ENCODE measurements around the gene KNTC1. TPM values are rescaled to one million over a fixed set of nuclear protein-coding genes. Genes with fewer than 3 reads are reported as not detected.

Gene KNTC1
- total RNA-seq, 1 experiment from 2014 or later, result 71.3 TPM

DNA sequence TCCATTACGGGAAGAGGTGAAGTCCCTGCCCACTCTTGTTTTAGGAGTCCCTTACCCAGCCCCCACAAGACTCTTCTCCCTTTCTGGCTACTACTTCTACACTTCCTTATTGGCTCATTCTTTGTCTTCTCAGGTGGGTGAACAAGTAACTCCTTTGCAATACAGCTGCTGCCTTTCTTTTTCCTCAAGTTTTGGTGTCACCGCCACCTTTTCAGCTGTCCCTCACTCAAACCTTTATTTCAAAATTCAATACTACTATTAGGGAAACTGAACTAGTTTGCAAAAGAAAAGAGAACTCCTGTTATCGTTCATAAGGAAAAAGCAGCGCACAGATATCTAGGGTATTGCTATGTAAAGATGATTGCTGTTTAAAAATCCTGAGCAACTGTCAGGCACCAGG is 6.4 kb upstream of the KNTC1 start:
- TF ChIP-seq, protein P1, sequence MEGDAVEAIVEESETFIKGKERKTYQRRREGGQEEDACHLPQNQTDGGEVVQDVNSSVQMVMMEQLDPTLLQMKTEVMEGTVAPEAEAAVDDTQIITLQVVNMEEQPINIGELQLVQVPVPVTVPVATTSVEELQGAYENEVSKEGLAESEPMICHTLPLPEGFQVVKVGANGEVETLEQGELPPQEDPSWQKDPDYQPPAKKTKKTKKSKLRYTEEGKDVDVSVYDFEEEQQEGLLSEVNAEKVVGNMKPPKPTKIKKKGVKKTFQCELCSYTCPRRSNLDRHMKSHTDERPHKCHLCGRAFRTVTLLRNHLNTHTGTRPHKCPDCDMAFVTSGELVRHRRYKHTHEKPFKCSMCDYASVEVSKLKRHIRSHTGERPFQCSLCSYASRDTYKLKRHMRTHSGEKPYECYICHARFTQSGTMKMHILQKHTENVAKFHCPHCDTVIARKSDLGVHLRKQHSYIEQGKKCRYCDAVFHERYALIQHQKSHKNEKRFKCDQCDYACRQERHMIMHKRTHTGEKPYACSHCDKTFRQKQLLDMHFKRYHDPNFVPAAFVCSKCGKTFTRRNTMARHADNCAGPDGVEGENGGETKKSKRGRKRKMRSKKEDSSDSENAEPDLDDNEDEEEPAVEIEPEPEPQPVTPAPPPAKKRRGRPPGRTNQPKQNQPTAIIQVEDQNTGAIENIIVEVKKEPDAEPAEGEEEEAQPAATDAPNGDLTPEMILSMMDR (conservative IDR thresholded peaks at IDR 0.05), result no peak
- H4K91ac ChIP-seq (ENCODE audit: insufficient read length, low read depth, low read length), result no peak overlapping the region
- H2AFZ ChIP-seq (ENCODE audit: low read length), result no peak overlapping the region
- H3T11ph ChIP-seq (ENCODE audit: low read length), result no peak overlapping the region
- no peaks in the 10 kb centered on the region for H3K23me2 ChIP-seq (ENCODE audit: insufficient read length, low read depth, low read length, poor library complexity, severe bottlenecking)
- H3K56ac ChIP-seq (ENCODE audit: insufficient read length, low read depth, low read length), result no peak overlapping the region
- no peak overlapping the region for H2BK120ac ChIP-seq (ENCODE audit: low read depth, low read length, poor library complexity, severe bottlenecking)
- H3K79me1 ChIP-seq (ENCODE audit: insufficient read depth, low read depth, low read length, poor library complexity, severe bottlenecking), result peaks cover 11% of the 10 kb centered on the region
- no peaks in the 10 kb centered on the region for H3K9me3 ChIP-seq (ENCODE audit: control insufficient read depth, low read depth, low read length)
- H3K9ac ChIP-seq (ENCODE audit: extremely low read depth, insufficient read length, low read length), result no peak overlapping the region
- Mint-ChIP-seq H3K36me3 (ENCODE audit: insufficient read depth in 1 of 3, low read depth in 3 of 3) (peaks cover 69 to 91% (median 89%) of the 10 kb centered on the region in 3 experiments), H3K4me3 (no peak overlapping the region), H3K4me1 (peaks cover 16 to 20% of the 10 kb centered on the region in 2 experiments), H3K9me3 (no peaks in the 10 kb centered on the region), H3K27me3 (ENCODE audit: low read depth) (no peaks in the 10 kb centered on the region; the same call in 1 of the 2 replicates), H3K27ac (peak overlapping the region in 2 of 3 experiments; percentile 24 to 69; a peak in 3 of 7 replicates)
- H2BK12ac ChIP-seq (ENCODE audit: insufficient read length, low read depth, low read length), result no peak overlapping the region
- H2BK15ac ChIP-seq (ENCODE audit: low read depth, low read length), result no peak overlapping the region
- H3K14ac ChIP-seq (ENCODE audit: insufficient read depth, low read length), result no peak overlapping the region
- no CpG with 5 or more reads among the region's 4 CpGs for WGBS (ENCODE audit: extremely low coverage, insufficient read length, low lambda C conversion rate)
- no peaks in the 10 kb centered on the region for H3K4me1 ChIP-seq (ENCODE audit: insufficient read depth, low read length)
- no peak overlapping the region for H3K18ac ChIP-seq (ENCODE audit: insufficient read length, low read depth, low read length)
- no peak overlapping the region for H2AK5ac ChIP-seq (ENCODE audit: insufficient read length, low read length)
- H3K4ac ChIP-seq (ENCODE audit: low read depth, low read length), result no peak overlapping the region
- no peak overlapping the region for H4K8ac ChIP-seq (replicated peaks; ENCODE audit: insufficient read length, low read depth, low read length)
- H2BK20ac ChIP-seq (ENCODE audit: low read depth, low read length, poor library complexity, severe bottlenecking), result no peak overlapping the region
- no peak overlapping the region for H3K27ac ChIP-seq (ENCODE audit: insufficient read length, low read depth, low read length)
- H4K5ac ChIP-seq (ENCODE audit: insufficient read length, low read depth, low read length), result no peak overlapping the region
- H3K27me3 ChIP-seq (ENCODE audit: insufficient read depth, low read length), result no peaks in the 10 kb centered on the region
- H3K79me2 ChIP-seq (ENCODE audit: insufficient read depth, low read length), result peaks cover 33% of the 10 kb centered on the region
- H3K23ac ChIP-seq (ENCODE audit: insufficient read length, low read depth, low read length), result no peak overlapping the region
- H3K4me2 ChIP-seq (ENCODE audit: insufficient read depth, insufficient read length, low read length), result no peak overlapping the region
- no peaks in the 10 kb centered on the region for H4K20me1 ChIP-seq (ENCODE audit: control insufficient read depth, insufficient read depth, insufficient read length)
- no peak for DNase-seq
- H2BK5ac ChIP-seq (ENCODE audit: insufficient read length, low read length), result no peak overlapping the region

All from H9 (cell line).